NOMO-1 treated with dmso at 0.1 percent for 144 hours (cell line): Measurements from ENCODE around the gene CRTAP.
"Not testable (repeated sequence)": the region's sequence is repeated elsewhere in the genome, so short reads cannot be mapped to it uniquely, and the experiment has no call there.

Experiments used
- DNase-seq: peaks from one replicate; lab custom pipeline; 2025; ENCODE audit not compliant: unreplicated experiment; lab: John Stamatoyannopoulos, UW

CRTAP gene

DNA sequence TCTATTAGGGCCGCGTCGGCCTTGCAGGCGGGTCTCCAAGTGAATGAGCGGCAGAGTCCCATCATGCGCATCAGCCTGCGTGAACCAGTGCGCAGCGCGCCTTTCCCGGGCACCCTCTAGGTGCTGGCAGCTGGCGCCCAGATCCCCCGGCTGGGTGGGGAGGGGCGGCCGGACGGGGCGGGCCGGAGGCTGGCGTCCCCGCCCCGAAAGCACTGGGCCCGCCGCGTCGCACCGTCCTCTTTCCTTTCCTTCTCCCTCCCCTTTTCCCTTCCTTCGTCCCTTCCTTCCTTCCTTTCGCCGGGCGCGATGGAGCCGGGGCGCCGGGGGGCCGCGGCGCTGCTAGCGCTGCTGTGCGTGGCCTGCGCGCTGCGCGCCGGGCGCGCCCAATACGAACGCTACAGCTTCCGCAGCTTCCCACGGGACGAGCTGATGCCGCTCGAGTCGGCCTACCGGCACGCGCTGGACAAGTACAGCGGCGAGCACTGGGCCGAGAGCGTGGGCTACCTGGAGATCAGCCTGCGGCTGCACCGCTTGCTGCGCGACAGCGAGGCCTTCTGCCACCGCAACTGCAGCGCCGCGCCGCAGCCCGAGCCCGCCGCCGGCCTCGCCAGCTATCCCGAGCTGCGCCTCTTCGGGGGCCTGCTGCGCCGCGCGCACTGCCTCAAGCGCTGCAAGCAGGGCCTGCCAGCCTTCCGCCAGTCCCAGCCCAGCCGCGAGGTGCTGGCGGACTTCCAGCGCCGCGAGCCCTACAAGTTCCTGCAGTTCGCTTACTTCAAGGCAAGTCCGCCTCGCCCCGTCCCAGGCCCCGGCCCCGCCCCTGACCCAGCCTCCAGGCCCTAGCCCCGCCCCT lies at the start of gene CRTAP:
Gene CRTAP, plus strand, starts transcription at position 243 of the 850 bp plus-strand sequence. Its CDS starts 64 bp downstream, at position 307.
- peak; percentile 89 for DNase-seq

DNA sequence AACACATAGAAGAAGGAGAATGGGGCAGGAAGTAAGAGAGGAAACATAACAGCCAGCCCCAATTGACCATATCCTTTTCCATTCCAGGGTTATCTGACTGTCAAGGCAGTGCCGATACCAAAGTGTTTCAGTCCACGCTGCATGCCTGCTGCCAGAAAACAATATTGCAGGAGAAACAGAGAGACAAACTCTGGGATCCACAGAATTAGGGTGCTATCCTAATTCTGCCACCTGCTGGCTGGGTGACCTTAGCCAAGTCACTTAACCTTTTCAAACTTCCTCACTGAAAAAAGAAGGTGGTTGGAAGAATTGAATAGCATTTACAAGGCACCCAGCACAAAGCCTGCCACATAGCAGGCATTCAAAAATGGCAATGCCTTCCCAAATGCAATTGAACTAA lies 48.9 kb upstream of the CRTAP start:
- DNase-seq = no peak

DNA sequence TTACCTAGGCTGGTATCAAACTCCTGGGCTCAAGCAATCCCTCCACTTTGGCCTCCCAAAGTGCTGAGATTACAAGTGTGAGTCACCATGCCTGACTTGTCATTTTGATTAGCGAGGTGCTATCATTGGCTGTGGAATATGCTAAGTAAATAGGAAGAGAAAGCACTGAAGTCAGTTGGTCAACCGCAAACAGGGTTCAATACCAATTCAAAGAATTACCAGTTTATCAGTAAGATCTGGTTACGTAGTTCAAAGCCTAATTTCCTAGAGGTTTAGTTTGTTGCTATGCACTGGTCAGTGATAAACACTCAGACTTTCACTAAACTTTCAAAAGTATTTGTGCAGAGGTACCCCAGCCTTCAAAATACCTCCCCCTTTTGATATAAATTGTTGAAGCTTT lies 46.3 kb upstream of the CRTAP start:
- DNase-seq = no peak

DNA sequence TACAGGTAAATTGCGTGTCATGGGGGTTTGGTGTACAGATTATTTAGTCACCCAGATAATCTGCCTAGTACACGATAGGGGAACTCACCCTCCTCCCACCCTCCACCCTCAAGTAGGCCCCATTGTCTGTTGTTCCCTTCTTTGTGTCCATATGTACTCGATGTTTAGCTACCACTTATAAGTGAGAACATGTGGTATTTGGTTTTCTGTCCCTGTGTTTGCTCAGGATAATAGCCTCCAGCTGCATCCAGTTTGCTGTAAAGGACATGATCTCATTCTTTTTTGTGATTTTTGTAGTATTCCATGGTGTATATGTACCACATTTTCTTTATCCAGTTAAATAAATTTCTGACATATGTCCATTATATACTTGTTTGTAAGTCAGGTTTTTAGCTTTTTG lies 44.0 kb upstream of the CRTAP start:
- not testable (repeated sequence) for DNase-seq

DNA sequence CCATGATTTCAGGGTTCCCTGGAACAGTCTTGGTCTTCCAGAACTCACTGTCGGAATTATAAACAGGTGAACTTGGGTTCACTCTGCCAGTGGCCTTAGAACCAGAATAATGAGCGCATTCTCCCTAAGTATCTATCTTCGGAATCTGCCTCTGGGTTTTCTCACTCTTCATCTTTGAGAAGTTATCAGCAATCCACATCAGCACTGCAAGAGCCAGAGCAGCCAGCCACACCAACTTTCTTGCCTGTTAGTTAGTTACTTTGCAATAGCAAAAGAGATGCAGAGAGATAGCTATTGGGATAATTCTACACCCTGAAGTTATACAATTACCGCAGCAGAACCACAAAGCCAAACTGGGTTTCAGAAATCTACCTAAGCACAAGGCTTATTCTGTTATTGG lies 42.6 kb upstream of the CRTAP start:
- DNase-seq = no peak

DNA sequence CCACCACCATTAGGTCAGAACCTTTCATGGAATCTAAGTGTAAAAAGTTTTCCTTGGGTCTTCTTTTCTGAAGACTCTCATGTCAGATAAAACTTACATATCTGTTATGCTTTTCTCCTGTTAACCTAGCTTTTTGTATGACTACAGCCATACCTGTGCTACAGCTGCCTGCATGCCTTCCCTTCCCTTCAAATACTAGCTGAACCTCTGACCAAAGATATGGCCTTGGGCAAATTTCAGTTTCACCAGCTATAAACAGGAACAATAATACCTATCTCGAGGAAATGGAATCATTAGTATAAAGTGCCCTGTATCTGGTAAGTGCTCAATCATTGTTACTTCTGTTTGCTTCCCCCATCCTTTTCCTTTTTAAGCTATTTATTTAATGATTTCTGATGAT lies 41.9 kb upstream of the CRTAP start:
- no peak for DNase-seq

DNA sequence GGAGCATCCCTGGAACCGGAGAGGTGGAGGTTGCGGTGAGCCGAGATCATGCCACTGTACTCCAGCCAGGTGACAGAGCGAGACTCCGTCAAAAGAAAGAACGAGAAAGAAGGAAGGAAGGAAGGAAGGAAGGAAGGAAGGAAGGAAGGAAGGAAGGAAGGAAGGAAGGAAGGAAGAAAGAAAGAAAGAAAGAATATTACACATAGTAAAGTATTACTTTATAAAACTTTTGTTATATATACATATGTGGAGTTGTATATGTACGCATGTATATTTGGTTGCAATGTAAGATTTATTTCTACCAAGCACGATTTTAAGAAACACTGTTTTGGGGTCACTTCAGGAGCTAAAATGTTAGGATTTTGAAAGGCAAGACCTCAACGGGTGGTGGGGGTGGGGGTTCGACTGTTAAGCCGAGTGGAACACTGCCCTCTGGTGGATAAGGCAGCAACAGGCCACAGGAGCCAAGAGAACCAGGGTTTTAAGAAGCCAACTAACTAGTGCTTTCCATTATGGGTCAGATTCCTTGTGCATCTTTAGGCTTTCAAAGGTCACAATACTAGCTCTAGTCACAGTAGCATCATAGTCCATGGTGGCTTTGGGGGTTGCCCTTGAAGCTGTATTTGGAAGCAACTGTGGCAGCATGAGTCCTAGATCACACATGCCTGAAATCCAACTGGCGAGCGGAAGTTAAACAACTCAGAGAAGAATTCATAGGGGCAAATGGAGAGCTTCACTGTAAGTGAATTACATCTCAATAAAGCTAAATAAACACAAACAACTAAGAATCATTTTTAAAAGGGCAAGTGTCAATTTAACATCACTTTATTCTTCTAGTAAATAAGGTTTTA lies 39.4 kb upstream of the CRTAP start:
- peak; percentile 29 for DNase-seq

DNA sequence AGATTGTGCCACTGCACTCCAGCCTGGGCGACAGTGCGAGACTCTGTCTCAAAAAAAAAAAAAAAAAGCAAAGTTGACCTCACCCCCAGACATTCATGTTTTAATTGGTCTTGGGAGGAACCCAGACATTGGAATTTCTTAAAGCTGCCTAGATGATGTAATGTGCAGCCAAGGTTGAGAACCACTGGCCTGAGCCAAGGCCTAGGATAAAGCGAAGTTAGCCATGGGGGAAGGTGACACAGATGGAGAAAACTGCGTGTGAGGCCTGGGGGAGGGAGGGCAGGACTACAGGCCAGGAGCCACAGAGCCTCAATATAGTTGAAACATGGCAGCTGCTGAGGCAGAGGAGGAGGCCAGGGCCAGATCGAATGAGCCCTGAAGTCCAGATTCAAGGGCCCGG lies 37.8 kb upstream of the CRTAP start:
- no peak for DNase-seq

DNA sequence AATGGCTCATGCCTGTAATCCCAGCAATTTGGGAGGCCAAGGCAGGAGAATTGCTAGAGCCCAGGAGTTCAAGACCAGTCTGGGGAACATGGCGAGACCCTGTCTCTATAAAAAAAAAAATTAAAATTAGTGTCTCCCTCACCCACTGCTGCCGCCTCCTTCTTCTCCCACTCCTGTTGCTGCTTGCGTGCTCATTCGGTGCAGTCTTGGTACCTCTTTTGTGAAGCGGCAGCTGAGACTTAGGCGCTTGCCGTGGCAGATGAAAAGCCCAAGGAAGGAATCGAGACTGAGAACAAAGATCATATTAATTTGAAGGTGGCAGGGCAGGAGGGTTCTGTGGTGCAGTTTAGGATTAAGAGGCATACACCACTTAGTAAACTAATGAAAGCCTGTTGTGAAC lies 36.9 kb upstream of the CRTAP start:
- DNase-seq = no peak

DNA sequence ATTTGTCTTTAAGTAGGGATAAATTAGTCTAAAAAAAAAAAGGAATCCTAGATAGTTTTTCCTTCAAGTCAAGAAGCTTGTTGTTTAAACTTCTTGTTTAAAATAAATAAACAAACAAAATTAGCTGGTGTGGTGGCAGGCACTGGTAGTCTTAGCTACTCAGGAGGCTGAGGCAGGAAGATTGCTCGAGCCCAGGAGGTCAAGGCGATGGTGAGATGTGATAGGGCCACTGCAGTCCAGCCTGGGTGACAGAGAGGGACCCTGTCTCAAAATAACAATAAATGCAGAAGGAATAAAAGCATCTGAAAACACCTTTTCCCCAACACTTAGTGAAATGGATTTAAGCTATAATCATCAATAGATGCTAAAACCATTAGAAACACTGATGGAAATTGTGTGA lies 35.8 kb upstream of the CRTAP start:
- DNase-seq = no peak

DNA sequence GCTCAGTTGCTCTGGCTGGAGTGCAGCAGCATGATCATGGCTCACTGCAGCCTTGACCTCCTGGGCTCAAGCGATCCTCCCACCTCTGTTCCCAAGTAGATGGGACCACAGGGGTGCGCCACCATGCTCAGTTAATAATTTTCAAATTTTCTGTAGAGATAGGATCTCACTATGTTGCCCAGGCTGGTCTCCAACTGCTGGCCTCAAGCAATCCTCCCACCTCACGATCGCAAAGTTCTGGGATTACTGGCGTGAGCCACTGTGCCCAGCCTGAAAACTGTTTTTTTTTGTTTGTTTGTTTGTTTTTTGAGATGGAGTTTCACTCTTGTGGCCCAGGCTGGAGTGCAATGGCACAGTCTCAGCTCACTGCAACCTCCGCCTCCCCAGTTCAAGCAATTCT lies 34.0 kb upstream of the CRTAP start:
- DNase-seq = not testable (repeated sequence)

DNA sequence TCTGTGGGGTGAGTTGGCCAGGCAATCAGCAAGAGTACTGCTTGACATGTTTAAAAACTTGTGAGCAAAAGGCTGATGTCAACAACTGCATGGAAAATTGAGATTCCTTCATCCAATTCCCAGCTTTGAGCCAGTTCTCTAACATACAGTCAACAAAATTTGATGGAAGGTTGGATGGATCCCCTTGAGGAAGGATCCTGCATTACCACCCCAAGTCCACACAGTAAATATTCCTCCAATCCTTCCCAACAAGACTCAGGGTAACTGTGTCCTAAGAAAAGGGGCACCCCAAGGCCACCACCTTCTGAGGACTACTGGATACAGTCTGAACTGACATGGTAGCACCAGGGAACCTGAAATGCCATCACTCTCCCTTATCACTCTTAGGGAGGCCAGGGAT lies 32.0 kb upstream of the CRTAP start:
- DNase-seq = no peak

DNA sequence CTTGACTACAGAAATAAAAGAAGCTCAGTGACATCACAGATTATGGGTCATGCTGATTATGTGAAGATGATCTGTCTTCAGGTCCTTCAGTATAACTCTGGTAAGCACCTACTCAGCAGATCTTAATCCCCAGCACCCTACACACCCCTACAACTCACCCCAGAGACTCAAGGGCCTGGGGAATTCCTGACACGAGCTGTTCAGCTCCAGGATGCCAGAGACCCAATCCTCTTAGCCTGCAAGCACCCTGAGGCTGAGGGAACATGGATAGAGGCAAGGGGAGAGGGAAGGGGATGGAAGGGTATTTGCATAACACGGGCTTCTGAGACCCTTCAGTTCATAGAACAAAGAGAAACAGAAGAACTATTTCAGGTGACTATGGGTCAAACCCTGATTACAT lies 29.9 kb upstream of the CRTAP start:
- no peak for DNase-seq

DNA sequence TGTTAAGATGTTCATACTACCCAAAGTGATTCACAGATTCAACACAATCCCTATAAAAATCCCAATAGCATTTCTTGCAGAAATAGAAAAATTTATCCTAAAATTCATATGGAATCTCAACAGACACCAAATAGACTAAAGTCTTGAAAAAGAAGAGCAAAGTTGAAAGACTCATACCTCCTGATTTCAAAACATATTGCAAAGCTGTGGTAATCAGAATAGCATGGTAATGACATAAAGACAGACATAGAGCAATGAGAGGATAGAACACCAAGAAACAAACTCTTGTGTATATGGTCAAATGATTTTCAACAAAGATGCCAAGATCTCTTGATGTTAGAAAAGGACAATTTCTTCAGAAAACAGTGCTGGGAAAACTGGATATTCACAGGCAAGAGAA lies 25.1 kb upstream of the CRTAP start:
- no peak for DNase-seq

DNA sequence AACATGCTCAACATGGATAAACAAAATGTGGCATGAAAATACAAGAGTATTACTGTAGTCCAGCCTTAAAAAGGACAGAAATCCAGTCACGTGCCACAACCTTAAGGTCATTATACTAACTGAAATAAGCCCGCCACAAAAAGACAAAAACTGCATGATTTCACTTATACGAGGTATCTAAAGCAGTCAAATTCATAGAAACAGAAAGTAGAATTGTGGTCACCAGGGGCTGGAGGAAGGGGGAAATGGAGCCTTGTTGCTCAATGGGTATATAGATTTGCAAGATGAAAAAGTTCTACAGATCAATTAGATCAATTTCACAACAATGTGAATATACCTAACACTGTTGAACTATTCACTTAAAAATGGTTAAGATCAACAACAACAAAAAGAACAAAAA lies 24.3 kb upstream of the CRTAP start:
- peak; percentile 70 for DNase-seq

DNA sequence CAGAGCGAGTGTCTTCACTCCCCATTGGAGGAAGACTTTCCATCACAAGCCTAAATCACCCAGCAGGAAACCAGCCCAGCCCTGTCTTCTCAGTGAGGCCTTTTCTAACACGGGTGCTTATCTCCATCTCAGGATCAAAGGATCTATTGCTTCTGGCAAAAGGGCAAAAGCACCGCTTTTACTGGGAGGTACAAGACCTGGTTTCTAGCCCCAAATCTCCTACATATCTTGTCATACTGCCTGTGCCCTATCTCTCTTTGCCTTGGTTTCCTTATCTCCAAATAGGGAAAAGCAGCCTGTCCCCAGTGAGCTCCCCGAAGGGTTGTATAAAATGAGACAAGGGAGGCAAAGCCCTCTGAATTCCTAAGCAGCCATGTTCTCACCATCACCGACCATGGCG lies 22.1 kb upstream of the CRTAP start:
- no peak for DNase-seq

DNA sequence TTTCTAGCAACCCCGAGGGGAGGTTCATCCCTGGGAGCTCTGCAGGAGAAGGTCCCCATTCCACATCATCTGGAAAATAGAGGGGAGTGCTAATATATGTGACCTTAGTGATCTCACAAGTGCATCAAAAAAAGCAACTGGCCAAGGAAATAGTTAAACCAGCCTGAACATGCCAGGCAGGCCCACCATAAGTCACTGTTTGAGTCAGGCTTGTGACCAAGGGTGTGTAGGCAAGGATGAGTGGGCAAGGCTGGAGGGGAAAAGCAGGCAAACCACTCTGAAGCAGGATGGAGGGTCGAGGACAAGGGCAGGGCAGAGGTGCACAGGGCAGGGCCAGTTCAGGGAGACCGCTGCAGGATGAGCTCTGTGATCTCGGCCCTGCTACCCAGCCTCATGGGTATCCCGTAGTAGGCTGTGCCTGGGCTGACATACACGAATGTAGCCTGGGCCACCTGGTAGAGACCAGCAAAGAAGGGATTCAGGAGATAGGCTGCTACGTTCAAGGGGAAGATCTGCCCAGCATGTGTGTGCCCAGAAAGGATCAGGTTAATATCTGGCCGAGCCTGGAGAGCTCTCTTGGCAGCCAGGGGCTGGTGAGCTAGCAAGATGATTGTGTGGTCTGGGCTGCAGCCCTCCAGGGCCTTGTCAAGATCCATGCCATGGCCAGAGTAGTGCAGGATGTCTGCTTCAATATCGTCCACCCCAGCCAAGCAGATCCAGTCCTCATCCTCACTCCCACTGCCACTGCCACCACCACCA lies 21.1 kb upstream of the CRTAP start:
- DNase-seq = no peak

DNA sequence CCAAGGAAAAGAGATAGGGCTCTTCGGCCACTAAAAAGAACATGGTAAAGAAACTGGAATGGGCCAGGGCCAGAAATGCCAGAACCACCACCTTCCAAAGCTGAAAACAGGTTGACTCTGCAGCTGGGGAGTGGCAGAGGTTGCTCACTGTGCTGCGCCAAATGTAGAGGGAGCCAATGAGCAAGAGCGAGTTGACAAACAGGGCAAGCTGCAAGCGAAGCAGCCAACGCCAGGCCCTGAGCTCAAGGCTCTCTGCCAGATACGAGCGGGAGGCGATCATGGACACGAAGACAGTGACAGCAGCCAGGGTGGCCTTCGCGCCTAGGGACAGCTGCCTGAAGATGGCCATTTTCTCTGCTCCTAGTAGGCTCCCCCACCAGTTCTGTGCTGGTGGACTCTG lies 20.0 kb upstream of the CRTAP start:
- DNase-seq = no peak

DNA sequence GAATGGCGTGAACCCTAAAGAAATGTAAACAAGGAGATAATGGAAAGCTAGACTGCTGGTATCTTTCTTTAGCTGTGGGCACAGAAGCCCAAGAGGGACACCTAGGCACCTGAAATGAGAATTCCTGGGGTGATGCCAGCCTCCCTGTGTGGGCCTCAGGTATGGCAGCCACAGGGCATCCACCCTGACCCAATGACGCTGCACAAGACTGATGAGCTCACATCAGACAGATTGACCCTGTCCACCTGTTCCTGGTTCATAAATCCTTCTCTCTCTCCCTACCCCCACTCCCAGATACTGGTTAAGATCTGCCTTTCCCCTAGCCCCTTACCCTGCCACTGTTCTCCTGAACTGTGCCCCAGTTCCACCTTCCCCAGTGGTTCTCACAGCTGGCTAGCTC lies 18.4 kb upstream of the CRTAP start:
- DNase-seq = no peak

DNA sequence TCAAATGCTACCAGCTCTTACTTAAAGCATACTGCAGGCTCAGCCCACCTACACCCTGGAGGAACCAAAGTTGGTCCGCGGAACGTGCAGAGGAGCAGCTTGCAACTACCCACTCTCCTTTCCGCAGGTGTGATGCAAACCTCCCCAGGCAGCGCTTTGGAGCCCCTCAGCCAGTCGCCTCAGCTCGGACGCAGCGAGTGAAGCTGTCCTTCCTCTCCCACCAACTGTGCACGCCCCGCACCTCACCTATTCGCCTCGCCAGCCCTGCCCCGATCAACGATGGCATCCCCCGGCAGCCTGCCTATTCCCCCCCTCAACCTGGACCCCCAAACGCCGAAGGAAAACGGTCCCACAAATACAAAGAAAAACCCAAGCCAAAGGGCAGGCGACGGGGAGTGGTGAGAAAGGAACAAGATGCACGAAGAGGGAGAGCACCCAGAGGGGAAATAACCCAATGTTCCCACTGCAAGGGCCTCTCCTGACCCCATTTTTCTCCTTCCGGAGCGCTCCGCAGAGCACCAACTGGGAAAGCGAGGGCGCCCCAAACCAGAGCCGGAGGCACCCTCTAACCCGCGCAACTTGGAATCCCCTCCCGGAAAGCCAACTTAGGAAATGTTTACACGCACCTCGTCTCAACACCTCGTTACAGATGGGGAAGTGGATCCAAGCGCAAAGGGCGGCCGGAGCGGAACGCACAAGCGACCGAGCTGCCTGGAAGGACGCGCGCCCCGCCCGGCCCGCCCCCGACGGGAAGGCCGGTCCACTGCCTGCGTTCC lies 17.5 kb upstream of the CRTAP start:
- DNase-seq = peak; percentile 51
